GM19397 (cell line): ENCODE measurements around the gene KRCC1.
"Not testable (repeated sequence)": the region's sequence is repeated elsewhere in the genome, so short reads cannot be mapped to it uniquely, and the experiment has no call there.

Experiments
- ATAC-seq: cut with Tn5 transposase; IDR thresholded peaks from one replicate; pipeline ENCODE4 v1.9.1; 2021; ENCODE audit warnings: mild to moderate bottlenecking, moderate library complexity; ENCODE audit not compliant: unreplicated experiment

KRCC1 gene

GRCh38 chr2:88005776-88006175 lies 49.8 kb downstream of the KRCC1 start:
- ATAC-seq: no peak

GRCh38 chr2:88003074-88003755 lies 52.4 kb downstream of the KRCC1 start:
- no peak for ATAC-seq

DNA sequence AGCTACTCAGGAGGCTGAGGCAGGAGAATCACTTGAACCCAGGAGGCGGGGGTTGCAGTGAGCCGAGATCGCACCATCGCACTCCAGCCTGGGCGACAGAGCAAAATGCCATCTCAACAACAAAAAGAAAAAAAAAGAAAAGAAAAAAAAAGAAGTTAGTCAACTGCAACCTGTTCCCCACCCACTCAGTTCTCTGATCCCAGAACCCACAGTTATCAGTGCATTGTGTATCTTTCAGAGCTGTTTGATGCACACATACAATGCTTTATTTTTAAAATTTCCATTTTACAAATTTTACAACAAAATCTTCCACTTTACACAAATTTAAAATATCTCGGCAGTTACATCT lies 53.2 kb downstream of the KRCC1 start:
- no peak for ATAC-seq

GRCh38 chr2:88000474-88000873 lies 55.1 kb downstream of the KRCC1 start:
- ATAC-seq: not testable (repeated sequence)

DNA sequence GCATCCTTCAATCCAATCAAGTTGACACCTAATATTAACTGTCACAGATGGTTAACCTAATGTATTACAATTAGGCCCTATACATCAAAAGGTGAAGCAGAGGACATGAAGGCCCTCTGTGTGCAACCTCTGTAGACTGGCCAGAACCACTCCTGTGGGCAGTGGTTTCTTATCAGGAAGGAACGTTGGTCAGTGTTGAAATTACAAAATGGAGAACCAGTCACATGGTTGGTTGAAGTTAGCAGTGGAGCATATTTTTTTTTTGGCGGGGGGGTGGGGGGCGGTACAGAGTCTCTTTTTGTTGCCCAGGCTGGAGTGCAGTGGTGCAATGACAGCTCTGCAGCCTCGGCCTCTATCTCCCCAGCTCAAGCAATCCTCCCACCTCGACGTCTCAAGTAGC lies 59.0 kb downstream of the KRCC1 start:
- ATAC-seq: no peak

GRCh38 chr2:87995756-87996155 lies 59.8 kb downstream of the KRCC1 start:
- ATAC-seq: no peak

DNA sequence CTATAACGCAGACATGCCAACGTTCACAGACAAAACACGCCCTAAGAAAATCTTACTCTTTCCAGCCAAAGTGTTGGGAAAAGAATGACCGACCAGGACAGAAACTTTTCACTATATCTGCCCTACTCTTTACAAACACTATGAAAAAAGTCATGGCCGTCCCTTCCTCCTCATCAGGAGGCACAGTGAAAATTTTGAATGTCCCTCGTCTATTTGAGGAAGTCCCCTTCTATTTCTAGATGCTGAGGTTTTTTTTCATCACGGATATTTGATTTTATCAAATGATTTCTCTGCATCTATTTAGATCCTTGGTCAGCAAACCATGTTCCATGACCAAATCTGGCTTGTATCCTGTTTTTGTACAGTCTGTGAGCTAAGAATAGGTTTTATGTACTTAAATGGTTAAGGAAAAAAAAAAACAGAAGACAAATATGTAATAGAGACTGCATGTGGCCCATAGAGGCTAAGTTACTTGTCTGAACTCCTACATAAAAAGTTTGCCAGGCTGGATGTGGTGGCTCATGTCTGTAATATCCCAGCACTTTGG lies 61.2 kb downstream of the KRCC1 start:
- ATAC-seq: not testable (repeated sequence)

DNA sequence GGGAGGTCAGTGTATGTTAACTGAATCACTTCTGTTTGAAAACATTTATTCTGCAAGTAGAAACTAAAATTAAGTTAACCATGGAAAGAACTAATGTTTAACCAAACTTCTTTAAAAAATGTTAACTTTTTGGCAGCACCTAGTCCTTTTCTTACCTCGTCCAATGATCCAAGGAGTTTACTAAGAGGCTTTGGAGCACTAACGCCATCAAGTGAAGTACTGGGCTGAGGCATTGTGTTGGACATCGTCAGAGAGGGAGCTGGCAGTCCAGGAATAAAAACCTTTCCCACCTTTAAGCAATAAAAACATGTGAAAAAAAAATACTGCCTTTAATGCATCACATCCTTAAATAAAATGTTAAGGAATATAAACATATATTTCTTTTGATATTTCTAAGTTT lies 63.0 kb downstream of the KRCC1 start:
- ATAC-seq: not testable (repeated sequence)

- ATAC-seq: not testable (repeated sequence)
These were observed 68.1 kb downstream of the KRCC1 start for GRCh38 chr2:87987473-87987872.

DNA sequence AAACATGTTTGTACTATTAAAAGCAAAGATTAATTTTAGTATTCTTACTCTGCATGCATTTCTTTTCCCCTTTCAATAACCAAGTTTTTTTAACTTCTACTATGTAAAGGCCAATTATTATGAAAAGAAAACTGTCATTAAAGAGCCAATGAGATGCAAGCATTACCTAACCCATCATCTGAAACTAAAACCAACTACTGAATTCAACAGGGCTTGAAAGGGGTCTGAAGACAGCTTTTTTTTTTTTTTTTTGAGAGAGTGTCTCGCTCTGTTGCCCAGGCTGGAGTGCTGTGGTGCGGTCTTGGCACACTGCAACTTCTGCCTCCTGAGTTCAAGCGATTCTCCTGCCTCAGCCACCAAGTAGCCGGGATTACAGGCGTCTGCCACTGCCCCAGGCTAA lies 69.7 kb downstream of the KRCC1 start:
- ATAC-seq: not testable (repeated sequence)

GRCh38 chr2:87981182-87981581 lies 74.4 kb downstream of the KRCC1 start:
- not testable (repeated sequence) for ATAC-seq
